ENCODE data around the gene CDH3. TPM values are rescaled to one million over a fixed set of nuclear protein-coding genes. Genes with fewer than 3 reads are reported as not detected.

Gene CDH3
- total and polyA plus RNA-seq, 2 of the 13 experiments (the other 11 are each of a cell fraction or from before 2014, with no cell fraction given) = 0.11 TPM; not detected in 1

DNA sequence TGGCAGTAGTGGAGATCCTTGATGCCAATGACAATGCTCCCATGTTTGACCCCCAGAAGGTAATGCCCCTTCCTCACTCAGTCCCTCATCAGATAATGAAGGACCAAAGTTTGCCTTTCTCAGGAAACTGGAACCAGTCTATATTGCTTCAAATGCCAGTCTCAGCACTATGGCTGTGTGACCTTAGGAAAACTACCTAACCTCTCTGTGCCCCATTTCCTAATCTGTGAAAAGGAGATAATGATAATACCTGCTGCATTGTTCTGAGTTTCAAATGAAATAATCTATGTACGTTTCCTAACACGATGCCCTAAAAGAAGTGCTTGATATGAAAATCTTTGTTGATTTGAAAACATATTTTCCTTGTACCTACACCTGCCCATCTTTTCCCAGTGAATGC lies 35.9 kb downstream of the CDH3 start:
- no peak overlapping the region for H3K4me3 ChIP-seq (replicated peaks in 1 of 3; ENCODE audit: insufficient read depth in 1 of 3, low read depth in 2 of 3, low read length in 3 of 3)
- no peaks in the 10 kb centered on the region for H3K36me3 ChIP-seq (replicated peaks in 1 of 2; ENCODE audit: control insufficient read depth in 1 of 2, insufficient read depth in 2 of 2, low read length in 2 of 2)
- no peak overlapping the region for H3K27ac ChIP-seq (ENCODE audit: extremely low read length, insufficient read depth, low read length)
- no peaks in the 10 kb centered on the region; a peak in 1 of 5 replicates for H3K27me3 ChIP-seq (ENCODE audit: control insufficient read depth in 1 of 2, insufficient read depth in 2 of 2, low read length in 2 of 2)
- intact Hi-C loops (cut with micrococcal nuclease; ENCODE audit: unreplicated experiment) (no loop called here), in situ Hi-C loops (cut with HindIII; ENCODE audit: extremely low pct_ligation_motif_present, low pct_unique_long_range_greater_than_20kb) (no loop called here)
- no peak for FAIRE-seq
- ChIA-PET POLR2A (no interaction called here), CTCF (ENCODE audit: low intra/inter-chr PET ratio, low total read pairs) (no interaction called here)
- H2AFZ ChIP-seq (ENCODE audit: low read length) = no peak overlapping the region
- no peaks in the 10 kb centered on the region for H3K9me3 ChIP-seq (ENCODE audit: low read length)
- no peak overlapping the region for H3K4me2 ChIP-seq (ENCODE audit: low read depth, low read length)
- H3K9ac ChIP-seq (ENCODE audit: insufficient read depth, low read depth, low read length) = no peak overlapping the region
- H3K4me1 ChIP-seq (ENCODE audit: insufficient read depth, low read length) = 0 out of 2 replicates have a peak, but pooled peaks cover 4% of the 10 kb centered on the region
- BruUV-seq (replicated peaks) = no TSS peak
- WGBS (ENCODE audit: low lambda C conversion rate) = 52% methylated on average over 2 of the region's 2 CpGs
- no peak for ATAC-seq
- TF ChIP-seq ZNF768 (CRISPR knock-in tag; IDR thresholded peaks at IDR 0.05) = peak; percentile 77; the same call in 1 of the 2 replicates
- TF ChIP-seq, protein P1, sequence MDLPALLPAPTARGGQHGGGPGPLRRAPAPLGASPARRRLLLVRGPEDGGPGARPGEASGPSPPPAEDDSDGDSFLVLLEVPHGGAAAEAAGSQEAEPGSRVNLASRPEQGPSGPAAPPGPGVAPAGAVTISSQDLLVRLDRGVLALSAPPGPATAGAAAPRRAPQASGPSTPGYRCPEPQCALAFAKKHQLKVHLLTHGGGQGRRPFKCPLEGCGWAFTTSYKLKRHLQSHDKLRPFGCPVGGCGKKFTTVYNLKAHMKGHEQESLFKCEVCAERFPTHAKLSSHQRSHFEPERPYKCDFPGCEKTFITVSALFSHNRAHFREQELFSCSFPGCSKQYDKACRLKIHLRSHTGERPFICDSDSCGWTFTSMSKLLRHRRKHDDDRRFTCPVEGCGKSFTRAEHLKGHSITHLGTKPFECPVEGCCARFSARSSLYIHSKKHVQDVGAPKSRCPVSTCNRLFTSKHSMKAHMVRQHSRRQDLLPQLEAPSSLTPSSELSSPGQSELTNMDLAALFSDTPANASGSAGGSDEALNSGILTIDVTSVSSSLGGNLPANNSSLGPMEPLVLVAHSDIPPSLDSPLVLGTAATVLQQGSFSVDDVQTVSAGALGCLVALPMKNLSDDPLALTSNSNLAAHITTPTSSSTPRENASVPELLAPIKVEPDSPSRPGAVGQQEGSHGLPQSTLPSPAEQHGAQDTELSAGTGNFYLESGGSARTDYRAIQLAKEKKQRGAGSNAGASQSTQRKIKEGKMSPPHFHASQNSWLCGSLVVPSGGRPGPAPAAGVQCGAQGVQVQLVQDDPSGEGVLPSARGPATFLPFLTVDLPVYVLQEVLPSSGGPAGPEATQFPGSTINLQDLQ (CRISPR knock-in tag; IDR thresholded peaks at IDR 0.05) = no peak
- no peaks in the 10 kb centered on the region for H3K79me2 ChIP-seq (ENCODE audit: insufficient read depth, low read length)
- DNase-seq (ENCODE audit: low spot score) = no peak
- H4K20me1 ChIP-seq (ENCODE audit: insufficient read depth, low read length) = no peaks in the 10 kb centered on the region

DNA sequence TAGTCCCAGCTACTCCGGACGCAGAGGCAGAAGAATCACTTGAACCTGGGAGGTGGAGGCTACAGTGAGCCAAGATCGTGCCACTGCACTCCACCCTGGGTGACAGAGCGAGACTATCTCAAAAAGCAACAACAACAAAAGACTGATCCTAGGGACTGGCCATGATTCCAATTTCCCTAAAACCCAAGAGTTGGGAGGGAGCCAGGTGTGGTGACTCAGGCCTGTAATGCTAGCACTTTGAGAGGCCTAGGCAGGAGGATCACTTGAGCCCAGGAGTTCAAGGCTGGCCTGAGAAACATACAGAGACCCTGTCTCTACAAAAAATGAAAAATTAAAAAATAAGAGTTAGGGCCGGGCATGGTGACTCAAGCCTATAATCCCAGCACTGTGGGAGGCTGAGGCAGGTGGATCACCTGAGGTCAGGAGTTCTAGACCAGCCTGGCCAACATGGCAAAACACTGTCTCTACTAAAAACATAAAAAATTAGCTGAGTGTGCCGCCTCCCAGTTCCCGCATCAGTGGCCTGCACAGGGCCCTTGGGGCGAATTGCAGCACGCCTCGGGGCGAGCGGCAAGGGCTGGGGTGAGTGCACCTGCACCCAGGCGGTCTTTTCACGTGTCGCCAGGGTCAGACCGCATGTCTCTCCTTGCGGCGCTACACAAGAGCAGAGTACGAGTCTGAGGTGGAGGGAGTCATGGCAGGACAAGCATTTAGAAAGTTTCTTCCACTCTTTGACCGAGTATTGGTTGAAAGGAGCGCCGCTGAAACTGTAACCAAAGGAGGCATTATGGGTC lies 40.8 kb downstream of the CDH3 start:
- intact Hi-C loops (cut with micrococcal nuclease; ENCODE audit: unreplicated experiment) = no loop called here
- H3K27ac ChIP-seq (ENCODE audit: extremely low read length, insufficient read depth, low read length) = no peak overlapping the region
- in situ Hi-C loops (cut with HindIII; ENCODE audit: extremely low pct_ligation_motif_present, low pct_unique_long_range_greater_than_20kb) = no loop called here
- WGBS (ENCODE audit: low lambda C conversion rate) = 58% methylated on average over 22 of the region's 22 CpGs
- H3K27me3 ChIP-seq (ENCODE audit: control insufficient read depth in 1 of 2, insufficient read depth in 2 of 2, low read length in 2 of 2) = no peaks in the 10 kb centered on the region; a peak in 1 of 5 replicates
- CTCF ChIA-PET (ENCODE audit: low intra/inter-chr PET ratio, low total read pairs) = no interaction called here
- FAIRE-seq (no peak), ATAC-seq (no peak), DNase-seq (ENCODE audit: low spot score) (no peak)
- no peaks in the 10 kb centered on the region for H3K4me1 ChIP-seq (ENCODE audit: insufficient read depth, low read length)
- BruUV-seq (replicated peaks) = no TSS peak
- no peaks in the 10 kb centered on the region for H3K79me2 ChIP-seq (ENCODE audit: insufficient read depth, low read length)
- H3K36me3 ChIP-seq (replicated peaks in 1 of 2; ENCODE audit: control insufficient read depth in 1 of 2, insufficient read depth in 2 of 2, low read length in 2 of 2) = no peaks in the 10 kb centered on the region
- no peak overlapping the region for H3K4me2 ChIP-seq (ENCODE audit: low read depth, low read length)
- H2AFZ ChIP-seq (ENCODE audit: low read length) = no peak overlapping the region
- H3K9me3 ChIP-seq (ENCODE audit: low read length) = no peaks in the 10 kb centered on the region
- POLR2A ChIA-PET = no interaction called here
- no peak overlapping the region for H3K9ac ChIP-seq (ENCODE audit: insufficient read depth, low read depth, low read length)
- no peak overlapping the region for H3K4me3 ChIP-seq (replicated peaks in 1 of 3; ENCODE audit: insufficient read depth in 1 of 3, low read depth in 2 of 3, low read length in 3 of 3)
- H4K20me1 ChIP-seq (ENCODE audit: insufficient read depth, low read length) = no peaks in the 10 kb centered on the region
- TF ChIP-seq, protein P2, sequence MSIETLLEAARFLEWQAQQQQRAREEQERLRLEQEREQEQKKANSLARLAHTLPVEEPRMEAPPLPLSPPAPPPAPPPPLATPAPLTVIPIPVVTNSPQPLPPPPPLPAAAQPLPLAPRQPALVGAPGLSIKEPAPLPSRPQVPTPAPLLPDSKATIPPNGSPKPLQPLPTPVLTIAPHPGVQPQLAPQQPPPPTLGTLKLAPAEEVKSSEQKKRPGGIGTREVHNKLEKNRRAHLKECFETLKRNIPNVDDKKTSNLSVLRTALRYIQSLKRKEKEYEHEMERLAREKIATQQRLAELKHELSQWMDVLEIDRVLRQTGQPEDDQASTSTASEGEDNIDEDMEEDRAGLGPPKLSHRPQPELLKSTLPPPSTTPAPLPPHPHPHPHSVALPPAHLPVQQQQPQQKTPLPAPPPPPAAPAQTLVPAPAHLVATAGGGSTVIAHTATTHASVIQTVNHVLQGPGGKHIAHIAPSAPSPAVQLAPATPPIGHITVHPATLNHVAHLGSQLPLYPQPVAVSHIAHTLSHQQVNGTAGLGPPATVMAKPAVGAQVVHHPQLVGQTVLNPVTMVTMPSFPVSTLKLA (IDR thresholded peaks at IDR 0.05) = peak; percentile 55
